M059J (cell line): ENCODE results near the gene SLC9A5. TPM values are rescaled to one million over a fixed set of nuclear protein-coding genes. Genes with fewer than 3 reads are reported as not detected.

Experiments used
- DNase-seq: peaks from one replicate; pipeline ENCODE4 v3.0.0-alpha.2; 2012; ENCODE audit warnings: low read depth
- total RNA-seq: library from RNA; depleted of rRNA; stranded (reverse); fragments of >200 nt; shearing (Covaris generic); gene quantifications from 2 replicates; pipeline ENCODE4 v1.2.3, GENCODE V29; 2014

The SLC9A5 gene
- total RNA-seq, 1 experiment from 2014 or later, result 0.62 TPM

- peak; percentile 72 for DNase-seq
Measured at GRCh38 chr16:67240506-67240905, 8.3 kb upstream of the SLC9A5 start.

GRCh38 chr16:67241008-67241900 is 7.5 kb upstream of the SLC9A5 start:
- DNase-seq, result peak; percentile 98

- no peak for DNase-seq
Measured at GRCh38 chr16:67242138-67242730, 6.5 kb upstream of the SLC9A5 start.

DNA sequence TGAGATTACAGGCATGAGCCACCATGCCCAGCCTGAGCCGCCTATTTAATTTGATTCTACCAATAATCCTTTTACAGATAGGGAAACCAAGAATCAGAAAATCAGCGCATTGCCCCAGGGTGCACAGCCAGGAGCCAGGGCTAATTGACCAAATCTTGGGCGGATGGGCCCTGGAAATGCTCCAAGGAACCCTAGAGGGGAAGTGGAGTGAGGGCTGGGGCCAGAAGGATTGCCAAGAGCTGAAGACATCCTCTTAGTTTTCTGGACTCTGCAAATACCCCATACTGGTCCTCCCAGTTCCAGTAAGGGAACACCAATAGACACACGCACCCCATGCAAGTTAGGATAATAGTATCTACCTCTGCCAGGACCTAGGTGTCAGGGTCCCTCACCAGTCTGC is 5.3 kb upstream of the SLC9A5 start:
- DNase-seq, result peak; percentile 49

DNA sequence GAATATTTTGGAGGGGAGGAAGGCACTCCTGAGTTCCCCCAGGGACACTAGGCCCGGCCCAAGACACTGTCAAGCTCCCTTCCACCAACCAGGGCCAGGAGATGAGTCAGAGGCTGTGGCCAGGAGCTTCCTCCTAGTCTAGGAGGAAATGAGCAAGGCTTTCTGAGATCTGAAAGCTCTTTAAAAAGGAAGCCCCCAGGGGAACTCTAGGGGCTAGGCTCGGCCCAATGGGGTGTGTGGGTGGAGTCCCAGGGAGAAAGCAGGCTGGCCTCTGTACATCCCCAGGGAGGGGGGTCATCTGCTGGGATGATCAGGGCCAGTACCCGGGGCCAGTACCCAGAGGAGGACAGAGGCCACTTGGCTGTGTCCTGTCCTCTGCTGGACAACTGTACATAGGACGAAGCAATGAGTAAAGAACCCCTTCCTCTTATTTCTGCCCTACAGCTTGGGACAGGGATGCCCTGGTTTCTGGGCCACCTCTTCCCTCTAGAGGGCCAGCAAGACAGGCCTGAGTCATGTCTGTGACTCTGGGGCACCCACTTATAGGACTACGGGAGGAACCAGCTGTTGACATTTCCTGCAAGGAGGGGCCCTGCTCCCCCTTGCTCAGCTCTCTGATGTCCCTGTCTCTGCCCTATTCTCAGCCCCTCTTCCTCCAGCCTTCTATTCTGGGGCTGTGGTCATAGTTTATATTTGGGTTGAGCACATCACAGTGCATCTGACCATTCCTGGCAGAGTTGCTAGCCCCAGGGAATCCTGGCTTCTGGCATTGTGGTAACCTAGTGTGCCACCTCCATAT is 4.2 kb upstream of the SLC9A5 start:
- DNase-seq, result peak; percentile 99

- no peak for DNase-seq
Measured at GRCh38 chr16:67245186-67245585, 3.6 kb upstream of the SLC9A5 start.

- no peak for DNase-seq
Measured at GRCh38 chr16:67245674-67246080, 3.1 kb upstream of the SLC9A5 start.

DNA sequence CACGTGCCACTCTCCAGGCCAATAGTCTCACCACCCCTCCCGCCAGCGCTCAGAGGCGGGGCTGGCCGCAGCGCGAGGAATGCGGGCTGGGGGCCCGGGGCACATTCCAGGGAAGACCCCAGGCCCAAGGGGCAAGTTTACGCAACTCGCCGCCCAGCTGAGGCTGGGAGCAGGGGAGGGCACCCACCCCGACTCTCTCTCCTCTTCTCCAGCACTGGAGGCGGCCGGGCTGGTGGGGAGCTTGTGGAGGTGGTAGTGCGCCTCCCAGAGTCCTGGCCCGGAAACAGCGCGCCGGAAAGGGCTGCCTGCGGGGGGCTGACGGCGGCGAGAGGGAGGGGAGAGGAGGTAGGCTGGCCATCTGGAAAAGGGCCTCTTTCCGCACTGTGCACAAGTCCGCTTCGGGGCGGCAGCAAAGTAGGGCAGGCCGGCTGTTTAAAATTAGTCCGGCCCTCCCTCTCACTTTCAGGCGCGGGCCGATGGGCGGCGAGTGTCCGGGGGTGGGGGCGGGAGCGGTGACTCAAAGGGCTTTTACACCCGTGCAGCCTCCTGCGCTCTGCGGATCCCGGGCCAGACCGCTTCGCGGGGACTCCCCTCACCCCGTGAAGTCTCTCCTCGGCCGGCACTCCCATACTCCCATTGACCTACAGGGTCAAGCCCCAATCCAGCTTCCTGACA is 2.6 kb upstream of the SLC9A5 start:
- peak; percentile 85 for DNase-seq

GRCh38 chr16:67246756-67247191 is 2.0 kb upstream of the SLC9A5 start:
- no peak for DNase-seq

- peak; percentile 96 for DNase-seq
Measured at GRCh38 chr16:67247192-67248072, 1.3 kb upstream of the SLC9A5 start, which contains the start of gene FHOD1. Gene FHOD1, minus strand, starts transcription at chr16:67247481. Its CDS starts 71 bp downstream, at chr16:67247410.

DNA sequence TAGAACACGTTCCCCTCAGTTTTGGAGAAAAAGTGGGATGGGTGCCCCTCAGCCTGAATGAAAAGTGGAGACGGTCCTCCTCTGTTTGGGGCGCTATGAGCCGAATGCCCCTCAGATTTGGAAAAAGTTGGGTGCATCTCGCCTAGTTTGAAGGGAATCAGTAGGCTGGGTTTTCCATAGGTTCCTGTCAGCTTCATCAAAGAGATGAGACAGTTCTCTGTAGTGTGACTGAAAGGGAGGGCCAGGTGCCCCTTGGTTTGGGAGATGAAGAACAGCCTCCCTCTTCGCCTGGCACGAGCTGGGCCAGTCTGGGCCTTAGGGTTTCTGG is 742 bp upstream of the SLC9A5 start:
- DNase-seq, result no peak

DNA sequence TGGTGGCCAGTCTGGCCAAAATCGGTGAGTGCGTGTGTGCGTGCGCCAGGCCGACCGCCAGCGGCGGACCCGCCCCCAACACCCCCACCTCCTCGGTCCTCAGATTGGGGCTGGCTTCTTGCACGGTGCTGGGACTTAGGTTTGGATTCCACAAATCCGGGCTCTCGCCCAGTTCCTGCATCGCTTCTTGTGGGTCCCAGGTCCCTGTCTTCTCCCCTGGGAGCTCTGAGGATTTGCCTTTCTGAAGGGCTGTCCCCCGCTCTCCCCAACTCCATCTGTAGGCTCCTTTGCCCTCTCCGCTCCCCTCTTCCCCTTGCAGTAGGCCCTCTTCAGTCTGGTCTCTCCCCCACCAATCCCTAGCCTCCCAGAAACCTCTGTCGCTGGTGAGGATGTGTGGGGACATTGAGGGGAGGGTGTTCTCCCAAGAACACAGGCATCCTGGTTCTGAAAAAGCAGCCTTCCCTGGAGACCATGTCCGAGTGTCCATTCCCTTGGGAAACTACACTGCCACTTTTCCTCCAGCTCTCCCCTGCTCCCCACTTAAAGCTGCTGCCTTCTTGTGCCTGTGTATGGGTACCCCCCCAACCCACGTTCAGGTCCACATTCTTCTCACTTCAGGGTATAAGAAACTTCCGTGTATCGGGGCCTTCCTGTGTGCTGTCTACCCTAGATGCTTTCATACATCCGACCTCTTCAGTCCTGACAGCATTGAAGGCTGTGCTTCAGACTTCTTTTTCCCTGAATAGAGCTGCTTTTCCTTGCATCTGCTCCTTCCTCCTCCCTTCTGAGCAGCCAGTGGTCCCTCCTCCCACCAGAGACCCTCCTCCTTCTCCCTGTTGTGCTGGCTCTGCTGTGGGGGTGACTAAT is 632 bp downstream of the SLC9A5 start:
- no peak for DNase-seq

GRCh38 chr16:67250045-67250327 is 1.2 kb downstream of the SLC9A5 start:
- DNase-seq, result no peak

GRCh38 chr16:67252609-67253497 is 4.1 kb downstream of the SLC9A5 start:
- DNase-seq, result no peak

DNA sequence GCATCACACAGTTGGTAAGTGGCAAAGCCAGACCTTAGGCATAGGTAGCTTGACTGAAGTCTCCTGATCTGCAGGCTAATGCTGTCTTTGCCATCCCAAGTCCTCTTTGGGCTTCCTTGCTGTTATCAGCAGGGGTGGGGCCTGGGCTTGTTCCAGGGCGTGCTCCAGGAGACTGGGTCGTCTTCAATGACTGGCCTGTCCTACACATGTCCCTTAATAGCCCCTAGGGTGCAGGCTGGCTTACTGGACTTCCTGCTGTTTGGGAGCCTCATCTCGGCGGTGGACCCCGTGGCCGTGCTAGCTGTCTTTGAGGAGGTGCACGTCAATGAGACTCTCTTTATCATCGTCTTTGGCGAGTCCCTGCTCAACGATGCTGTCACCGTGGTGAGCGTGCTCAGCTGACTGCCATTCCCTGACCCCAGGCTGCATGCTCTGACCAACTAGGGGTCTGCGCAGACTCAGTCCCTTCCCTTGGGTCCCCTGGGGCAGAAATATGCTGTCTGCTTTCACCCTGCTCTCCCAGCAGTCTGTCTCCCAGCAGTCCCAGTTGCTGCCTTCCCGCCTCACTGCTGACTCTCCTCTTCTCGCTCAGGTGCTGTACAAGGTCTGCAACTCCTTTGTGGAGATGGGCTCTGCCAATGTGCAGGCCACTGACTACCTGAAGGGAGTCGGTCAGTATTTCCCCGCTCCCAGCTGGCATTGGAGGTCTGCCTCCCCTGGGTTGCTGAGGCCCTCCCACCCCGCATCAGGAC is 6.2 kb downstream of the SLC9A5 start:
- no peak for DNase-seq

- no peak for DNase-seq
Measured at GRCh38 chr16:67255553-67256221, 6.9 kb downstream of the SLC9A5 start.

GRCh38 chr16:67256701-67257230 is 8.0 kb downstream of the SLC9A5 start:
- DNase-seq, result no peak
